Measurements from ENCODE around the gene MRC2. TPM values are rescaled to one million over a fixed set of nuclear protein-coding genes. Genes with fewer than 3 reads are reported as not detected.
"Not testable (repeated sequence)": the region's sequence is repeated elsewhere in the genome, so short reads cannot be mapped to it uniquely, and the experiment has no call there.

Gene MRC2
- 100 to 1,000 TPM in 1 of 2 donors, 10 to 100 TPM in 1; 60.3 to 130 TPM for total RNA-seq
- long read RNA-seq, donor 1, full-length matches to known transcripts, result 9 of 124 reads
- long read RNA-seq, donor 1, partial matches to known transcripts, result 88 of 124 reads
- long read RNA-seq, donor 1, other reads (novel, unspliced or antisense), result 27 of 124 reads
- long read RNA-seq, donor 2, partial matches to known transcripts, result 86 of 88 reads
- long read RNA-seq, donor 2, other reads (novel, unspliced or antisense), result 2 of 88 reads

- DNase-seq (ENCODE audit: low spot score), result peak; percentile 95
- intact Hi-C loops (cut with DNase I), result no loop called here
Observed at GRCh38 chr17:62627219-62627903, at the start of gene MRC2. Gene MRC2, plus strand, starts transcription at chr17:62627670. Its CDS starts 133 bp downstream, at chr17:62627803.

GRCh38 chr17:62578757-62579487 lies 48.5 kb upstream of the MRC2 start:
- intact Hi-C loops (cut with DNase I), result no loop called here
- no peak for DNase-seq (ENCODE audit: low spot score)

GRCh38 chr17:62580947-62581346 lies 46.5 kb upstream of the MRC2 start:
- no peak for DNase-seq (ENCODE audit: low spot score)
- intact Hi-C loops (cut with DNase I), result no loop called here

GRCh38 chr17:62581764-62582163 lies 45.7 kb upstream of the MRC2 start:
- no peak for DNase-seq (ENCODE audit: low spot score)
- intact Hi-C loops (cut with DNase I), result no loop called here

- intact Hi-C loops (cut with DNase I), result no loop called here
Observed at GRCh38 chr17:62587554-62587953, 39.9 kb upstream of the MRC2 start.

GRCh38 chr17:62588109-62588508 lies 39.4 kb upstream of the MRC2 start:
- no peak for DNase-seq (ENCODE audit: low spot score)
- intact Hi-C loops (cut with DNase I), result no loop called here

More at GRCh38 chr17:62587554-62587953, 39.9 kb upstream of the MRC2 start:
- DNase-seq (ENCODE audit: low spot score), result no peak

- intact Hi-C loops (cut with DNase I), result no loop called here
- DNase-seq (ENCODE audit: low spot score), result no peak
Observed at GRCh38 chr17:62591333-62591732, 36.1 kb upstream of the MRC2 start.

- intact Hi-C loops (cut with DNase I); DNase-seq (ENCODE audit: low spot score): not testable (repeated sequence)
Observed at GRCh38 chr17:62591822-62592221, 35.6 kb upstream of the MRC2 start.

GRCh38 chr17:62592341-62593099 lies 35.0 kb upstream of the MRC2 start:
- no peak for DNase-seq (ENCODE audit: low spot score)
- intact Hi-C loops (cut with DNase I), result no loop called here

GRCh38 chr17:62595484-62595883 lies 32.0 kb upstream of the MRC2 start:
- no peak for DNase-seq (ENCODE audit: low spot score)
- intact Hi-C loops (cut with DNase I), result no loop called here

- intact Hi-C loops (cut with DNase I), result no loop called here
Observed at GRCh38 chr17:62596662-62597061, 30.8 kb upstream of the MRC2 start.

GRCh38 chr17:62597150-62597549 lies 30.3 kb upstream of the MRC2 start:
- no peak for DNase-seq (ENCODE audit: low spot score)
- intact Hi-C loops (cut with DNase I), result no loop called here

More at GRCh38 chr17:62596662-62597061, 30.8 kb upstream of the MRC2 start:
- DNase-seq (ENCODE audit: low spot score), result no peak

GRCh38 chr17:62597920-62598319 lies 29.6 kb upstream of the MRC2 start:
- no peak for DNase-seq (ENCODE audit: low spot score)
- intact Hi-C loops (cut with DNase I), result no loop called here

- no peak for DNase-seq (ENCODE audit: low spot score)
- intact Hi-C loops (cut with DNase I), result no loop called here
Observed at GRCh38 chr17:62599964-62600657, 27.4 kb upstream of the MRC2 start.

- no peak for DNase-seq (ENCODE audit: low spot score)
- intact Hi-C loops (cut with DNase I), result no loop called here
Observed at GRCh38 chr17:62600805-62601204, 26.7 kb upstream of the MRC2 start.

- no peak for DNase-seq (ENCODE audit: low spot score)
- intact Hi-C loops (cut with DNase I), result no loop called here
Observed at GRCh38 chr17:62601471-62601870, 26.0 kb upstream of the MRC2 start.

GRCh38 chr17:62603783-62604182 lies 23.7 kb upstream of the MRC2 start:
- DNase-seq (ENCODE audit: low spot score); intact Hi-C loops (cut with DNase I): not testable (repeated sequence)

- no peak for DNase-seq (ENCODE audit: low spot score)
- intact Hi-C loops (cut with DNase I), result no loop called here
Observed at GRCh38 chr17:62605588-62605987, 21.9 kb upstream of the MRC2 start.

- no peak for DNase-seq (ENCODE audit: low spot score)
- intact Hi-C loops (cut with DNase I), result no loop called here
Observed at GRCh38 chr17:62611292-62611691, 16.2 kb upstream of the MRC2 start.

All from posterior vena cava (tissue), 2 donors.